Nephron (organoid): ENCODE measurements around the gene SPATA16.

Experiments used
- H3K27ac Mint-ChIP-seq, 3 experiments: 2 replicates each; pipeline ENCODE4 v1.8.0; 2020; ENCODE audit warnings: mixed read lengths in 3 of 3, mild to moderate bottlenecking in 2 of 3, moderate library complexity in 1 of 3
- H3K27me3 Mint-ChIP-seq: 2 replicates; pipeline ENCODE4 v1.8.0; 2021; ENCODE audit warnings: low read depth, mild to moderate bottlenecking, moderate library complexity, mixed read lengths
- H3K36me3 Mint-ChIP-seq: 2 replicates; pipeline ENCODE4 v1.8.0; 2020; ENCODE audit warnings: low read depth, mixed read lengths
- H3K4me1 Mint-ChIP-seq: 2 replicates; pipeline ENCODE4 v1.8.0; 2020; ENCODE audit warnings: mixed read lengths
- H3K4me3 Mint-ChIP-seq, 3 experiments: 2 replicates each; pipeline ENCODE4 v1.8.0; 2020; ENCODE audit warnings: mild to moderate bottlenecking in 3 of 3, mixed read lengths in 3 of 3, moderate library complexity in 2 of 3
- H3K9me3 Mint-ChIP-seq: 2 replicates; pipeline ENCODE4 v1.8.0; 2020; ENCODE audit warnings: mixed read lengths
- CTCF ChIP-seq, 3 experiments: fragments of 200-600 bp; sonication (generic); IDR thresholded peaks; one replicate each; pipeline ENCODE4 v1.5.0; 2021; ENCODE audit warnings: antibody characterized with exemption in 3 of 3; ENCODE audit not compliant: unreplicated experiment in 3 of 3

SPATA16 gene

GRCh38 chr3:172931746-172932285 is 209.2 kb downstream of the SPATA16 start:
- peaks cover 7% of the 10 kb centered on the region for H3K4me1 Mint-ChIP-seq
- H3K9me3 Mint-ChIP-seq = no peaks in the 10 kb centered on the region
- no peak overlapping the region for H3K4me3 Mint-ChIP-seq
- H3K36me3 Mint-ChIP-seq = no peaks in the 10 kb centered on the region
- no peaks in the 10 kb centered on the region for H3K27me3 Mint-ChIP-seq
- no peak overlapping the region for H3K27ac Mint-ChIP-seq
- TF ChIP-seq CTCF (IDR thresholded peaks at IDR 0.05; ENCODE audit: unreplicated experiment in 3 of 3) = no peak

- H3K36me3 Mint-ChIP-seq = no peaks in the 10 kb centered on the region
- H3K9me3 Mint-ChIP-seq = no peaks in the 10 kb centered on the region
- H3K27ac Mint-ChIP-seq = no peak overlapping the region
- H3K4me1 Mint-ChIP-seq = peaks cover 7% of the 10 kb centered on the region
- no peak for TF ChIP-seq CTCF (IDR thresholded peaks at IDR 0.05; ENCODE audit: unreplicated experiment in 3 of 3)
- H3K4me3 Mint-ChIP-seq = no peak overlapping the region
- no peaks in the 10 kb centered on the region for H3K27me3 Mint-ChIP-seq
These were observed 211.6 kb downstream of the SPATA16 start for GRCh38 chr3:172929451-172929850.

- H3K4me3 Mint-ChIP-seq = no peak overlapping the region
- H3K36me3 Mint-ChIP-seq = no peaks in the 10 kb centered on the region
- H3K27ac Mint-ChIP-seq = no peak overlapping the region
- H3K4me1 Mint-ChIP-seq = peaks cover 4% of the 10 kb centered on the region
- no peaks in the 10 kb centered on the region for H3K27me3 Mint-ChIP-seq
- TF ChIP-seq CTCF (IDR thresholded peaks at IDR 0.05; ENCODE audit: unreplicated experiment in 3 of 3) = no peak
- no peaks in the 10 kb centered on the region for H3K9me3 Mint-ChIP-seq
These were observed 216.5 kb downstream of the SPATA16 start for GRCh38 chr3:172924546-172924945.

GRCh38 chr3:172919297-172919683 is 221.7 kb downstream of the SPATA16 start:
- Mint-ChIP-seq H3K27me3 (no peaks in the 10 kb centered on the region), H3K4me1 (peaks cover 29% of the 10 kb centered on the region), H3K4me3 (no peak overlapping the region), H3K9me3 (no peaks in the 10 kb centered on the region), H3K36me3 (no peaks in the 10 kb centered on the region), H3K27ac (peak overlapping the region in 1 of 3 experiments; percentile 66)
- no peak for TF ChIP-seq CTCF (IDR thresholded peaks at IDR 0.05; ENCODE audit: unreplicated experiment in 3 of 3)

- no peak overlapping the region for H3K4me3 Mint-ChIP-seq
- no peaks in the 10 kb centered on the region for H3K9me3 Mint-ChIP-seq
- peak overlapping the region; percentile 66 to 82 (median 80) for H3K27ac Mint-ChIP-seq
- H3K4me1 Mint-ChIP-seq = peaks cover 29% of the 10 kb centered on the region
- no peaks in the 10 kb centered on the region for H3K27me3 Mint-ChIP-seq
- no peaks in the 10 kb centered on the region for H3K36me3 Mint-ChIP-seq
- no peak for TF ChIP-seq CTCF (IDR thresholded peaks at IDR 0.05; ENCODE audit: unreplicated experiment in 3 of 3)
These were observed 222.3 kb downstream of the SPATA16 start for GRCh38 chr3:172918568-172919296.

- Mint-ChIP-seq H3K4me1 (peaks cover 29% of the 10 kb centered on the region), H3K27ac (peak overlapping the region; percentile 66 to 82 (median 80)), H3K27me3 (no peaks in the 10 kb centered on the region), H3K4me3 (no peak overlapping the region), H3K36me3 (no peaks in the 10 kb centered on the region), H3K9me3 (no peaks in the 10 kb centered on the region)
- TF ChIP-seq CTCF (IDR thresholded peaks at IDR 0.05; ENCODE audit: unreplicated experiment in 3 of 3) = no peak
These were observed 222.9 kb downstream of the SPATA16 start for GRCh38 chr3:172918165-172918564.
